GM10266 (cell line): ENCODE data around the gene PIAS2.

Experiments
- DNase-seq: peaks from one replicate; pipeline ENCODE4 v3.0.0; 2012; ENCODE audit errors: extremely low spot score
- CTCF ChIP-seq: IDR thresholded peaks from 2 replicates; pipeline ENCODE4 v1.5.1; 2012; ENCODE audit warnings: mild to moderate bottlenecking, low read depth; ENCODE audit not compliant: control insufficient read depth, insufficient read depth; ENCODE audit errors: missing control alignments

Gene PIAS2

GRCh38 chr18:46894124-46894523 lies 23.2 kb downstream of the PIAS2 start:
- no peak for DNase-seq
- TF ChIP-seq CTCF: no peak

GRCh38 chr18:46893360-46893759 lies 23.9 kb downstream of the PIAS2 start:
- no peak for TF ChIP-seq CTCF
- no peak for DNase-seq

GRCh38 chr18:46892842-46893241 lies 24.5 kb downstream of the PIAS2 start:
- peak; percentile 35 for DNase-seq
- TF ChIP-seq CTCF: no peak

GRCh38 chr18:46891742-46892214 lies 25.5 kb downstream of the PIAS2 start:
- no peak for TF ChIP-seq CTCF
- DNase-seq: peak; percentile 57

- TF ChIP-seq CTCF: no peak
- no peak for DNase-seq
Measured at GRCh38 chr18:46888965-46889364, 28.3 kb downstream of the PIAS2 start.

- DNase-seq: no peak
- TF ChIP-seq CTCF: no peak
Measured at GRCh38 chr18:46886893-46887292, 30.4 kb downstream of the PIAS2 start.

GRCh38 chr18:46883180-46883579 lies 34.1 kb downstream of the PIAS2 start:
- TF ChIP-seq CTCF: no peak
- no peak for DNase-seq
